ENCODE data around the gene PTAR1.

- TF ChIP-seq, protein P1, sequence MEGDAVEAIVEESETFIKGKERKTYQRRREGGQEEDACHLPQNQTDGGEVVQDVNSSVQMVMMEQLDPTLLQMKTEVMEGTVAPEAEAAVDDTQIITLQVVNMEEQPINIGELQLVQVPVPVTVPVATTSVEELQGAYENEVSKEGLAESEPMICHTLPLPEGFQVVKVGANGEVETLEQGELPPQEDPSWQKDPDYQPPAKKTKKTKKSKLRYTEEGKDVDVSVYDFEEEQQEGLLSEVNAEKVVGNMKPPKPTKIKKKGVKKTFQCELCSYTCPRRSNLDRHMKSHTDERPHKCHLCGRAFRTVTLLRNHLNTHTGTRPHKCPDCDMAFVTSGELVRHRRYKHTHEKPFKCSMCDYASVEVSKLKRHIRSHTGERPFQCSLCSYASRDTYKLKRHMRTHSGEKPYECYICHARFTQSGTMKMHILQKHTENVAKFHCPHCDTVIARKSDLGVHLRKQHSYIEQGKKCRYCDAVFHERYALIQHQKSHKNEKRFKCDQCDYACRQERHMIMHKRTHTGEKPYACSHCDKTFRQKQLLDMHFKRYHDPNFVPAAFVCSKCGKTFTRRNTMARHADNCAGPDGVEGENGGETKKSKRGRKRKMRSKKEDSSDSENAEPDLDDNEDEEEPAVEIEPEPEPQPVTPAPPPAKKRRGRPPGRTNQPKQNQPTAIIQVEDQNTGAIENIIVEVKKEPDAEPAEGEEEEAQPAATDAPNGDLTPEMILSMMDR (IDR thresholded peaks at IDR 0.05; ENCODE audit: insufficient read depth, low read length): no peak
- TF ChIP-seq GABPA (IDR thresholded peaks at IDR 0.05; ENCODE audit: low read depth): no peak
- no peak for TF ChIP-seq POLR2AphosphoS5 (IDR thresholded peaks at IDR 0.05; ENCODE audit: low read depth)
- TF ChIP-seq REST (IDR thresholded peaks at IDR 0.05; ENCODE audit: insufficient replicate concordance, low read depth): no peak
- no peak for TF ChIP-seq SPI1 (IDR thresholded peaks at IDR 0.05; ENCODE audit: borderline replicate concordance, low read depth)
Measured at GRCh38 chr9:69746859-69747560, 12.8 kb downstream of the PTAR1 start.
